Measurements from ENCODE around the gene FAR2.
A peak's percentile ranks its signal among the peaks of the same experiment; 100 is the strongest.
"Not testable (repeated sequence)": the region's sequence is repeated elsewhere in the genome, so short reads cannot be mapped to it uniquely, and the experiment has no call there.

Gene FAR2

GRCh38 chr12:29160230-29160629 lies 11.2 kb downstream of the FAR2 start:
- ChIA-PET POLR2A (no interaction called here), CTCF (no interaction called here)
- DNase-seq (ENCODE audit: low read depth, low spot score) = no peak
- TF ChIP-seq, protein P1, sequence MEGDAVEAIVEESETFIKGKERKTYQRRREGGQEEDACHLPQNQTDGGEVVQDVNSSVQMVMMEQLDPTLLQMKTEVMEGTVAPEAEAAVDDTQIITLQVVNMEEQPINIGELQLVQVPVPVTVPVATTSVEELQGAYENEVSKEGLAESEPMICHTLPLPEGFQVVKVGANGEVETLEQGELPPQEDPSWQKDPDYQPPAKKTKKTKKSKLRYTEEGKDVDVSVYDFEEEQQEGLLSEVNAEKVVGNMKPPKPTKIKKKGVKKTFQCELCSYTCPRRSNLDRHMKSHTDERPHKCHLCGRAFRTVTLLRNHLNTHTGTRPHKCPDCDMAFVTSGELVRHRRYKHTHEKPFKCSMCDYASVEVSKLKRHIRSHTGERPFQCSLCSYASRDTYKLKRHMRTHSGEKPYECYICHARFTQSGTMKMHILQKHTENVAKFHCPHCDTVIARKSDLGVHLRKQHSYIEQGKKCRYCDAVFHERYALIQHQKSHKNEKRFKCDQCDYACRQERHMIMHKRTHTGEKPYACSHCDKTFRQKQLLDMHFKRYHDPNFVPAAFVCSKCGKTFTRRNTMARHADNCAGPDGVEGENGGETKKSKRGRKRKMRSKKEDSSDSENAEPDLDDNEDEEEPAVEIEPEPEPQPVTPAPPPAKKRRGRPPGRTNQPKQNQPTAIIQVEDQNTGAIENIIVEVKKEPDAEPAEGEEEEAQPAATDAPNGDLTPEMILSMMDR (IDR thresholded peaks at IDR 0.05; ENCODE audit: insufficient read depth, low read length, missing control alignments) = no peak
- H3K4me3 ChIP-seq (ENCODE audit: low read depth, low read length) = no peak overlapping the region

DNA sequence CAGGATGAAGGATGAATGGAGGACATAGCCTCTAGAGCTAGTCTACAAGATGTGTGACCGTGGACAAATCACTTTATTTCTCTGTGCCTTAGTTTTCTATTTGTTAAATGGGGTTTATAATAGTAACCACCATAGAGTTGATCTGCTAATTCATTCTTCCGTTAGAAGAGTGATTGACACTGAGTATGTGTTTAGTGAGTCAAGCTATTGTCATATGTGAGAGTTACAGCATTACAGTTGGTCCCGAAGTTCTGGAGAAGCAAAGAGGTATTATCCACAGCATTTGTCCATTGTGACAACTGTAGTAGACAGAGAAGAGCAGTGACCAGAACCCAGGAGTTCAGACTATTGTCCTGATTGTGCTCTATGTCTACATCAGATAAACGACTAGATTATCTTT lies 14.1 kb downstream of the FAR2 start:
- ChIA-PET CTCF (no interaction called here), POLR2A (no interaction called here)
- TF ChIP-seq, protein P1 (IDR thresholded peaks at IDR 0.05; ENCODE audit: insufficient read depth, low read length, missing control alignments) = no peak

GRCh38 chr12:29164477-29165393 lies 15.7 kb downstream of the FAR2 start:
- CTCF ChIA-PET = interaction anchor here (1.0 kb wide), 1 partner anchor 92 kb away, joined by 3 read pairs; no protein-coding TSS in a partner anchor
- POLR2A ChIA-PET = no interaction called here
- no peak overlapping the region for H3K4me3 ChIP-seq (ENCODE audit: low read depth, low read length)
- DNase-seq (ENCODE audit: low read depth, low spot score) = peak; percentile 28
- TF ChIP-seq, protein P1 (IDR thresholded peaks at IDR 0.05; ENCODE audit: insufficient read depth, low read length, missing control alignments) = no peak

More for the DNA sequence above, 14.1 kb downstream of the FAR2 start:
- H3K4me3 ChIP-seq (ENCODE audit: low read depth, low read length) = no peak overlapping the region
- DNase-seq (ENCODE audit: low read depth, low spot score) = no peak

GRCh38 chr12:29167445-29167844 lies 18.4 kb downstream of the FAR2 start:
- no peak overlapping the region for H3K4me3 ChIP-seq (ENCODE audit: low read depth, low read length)
- POLR2A ChIA-PET = no interaction called here
- CTCF ChIA-PET = no interaction called here
- no peak for DNase-seq (ENCODE audit: low read depth, low spot score)
- TF ChIP-seq, protein P1 (IDR thresholded peaks at IDR 0.05; ENCODE audit: insufficient read depth, low read length, missing control alignments) = no peak

GRCh38 chr12:29167988-29168387 lies 18.9 kb downstream of the FAR2 start:
- H3K4me3 ChIP-seq (ENCODE audit: low read depth, low read length) = no peak overlapping the region
- TF ChIP-seq, protein P1 (IDR thresholded peaks at IDR 0.05; ENCODE audit: insufficient read depth, low read length, missing control alignments) = no peak
- CTCF ChIA-PET = no interaction called here
- DNase-seq (ENCODE audit: low read depth, low spot score) = no peak
- POLR2A ChIA-PET = no interaction called here

DNA sequence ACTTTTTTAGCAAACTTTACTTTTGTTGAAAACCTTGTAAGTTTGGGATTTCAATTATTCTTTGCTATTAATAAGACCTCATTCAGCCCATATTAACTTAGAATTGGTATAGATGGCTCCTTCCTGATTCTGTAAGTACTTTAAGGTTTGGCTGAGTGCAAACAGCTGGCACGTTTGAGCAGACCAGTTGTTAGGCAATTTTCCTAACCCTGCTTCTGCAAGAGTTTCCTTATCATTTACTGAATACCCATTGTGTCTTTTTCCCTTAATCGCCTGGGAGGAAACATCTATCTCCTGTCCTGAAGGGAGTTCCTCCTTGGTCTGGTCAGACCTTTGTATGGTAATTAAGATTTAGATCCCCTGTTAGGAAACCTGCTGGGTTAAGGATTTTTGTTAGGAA lies 20.9 kb downstream of the FAR2 start:
- CTCF ChIA-PET = not testable (repeated sequence)

DNA sequence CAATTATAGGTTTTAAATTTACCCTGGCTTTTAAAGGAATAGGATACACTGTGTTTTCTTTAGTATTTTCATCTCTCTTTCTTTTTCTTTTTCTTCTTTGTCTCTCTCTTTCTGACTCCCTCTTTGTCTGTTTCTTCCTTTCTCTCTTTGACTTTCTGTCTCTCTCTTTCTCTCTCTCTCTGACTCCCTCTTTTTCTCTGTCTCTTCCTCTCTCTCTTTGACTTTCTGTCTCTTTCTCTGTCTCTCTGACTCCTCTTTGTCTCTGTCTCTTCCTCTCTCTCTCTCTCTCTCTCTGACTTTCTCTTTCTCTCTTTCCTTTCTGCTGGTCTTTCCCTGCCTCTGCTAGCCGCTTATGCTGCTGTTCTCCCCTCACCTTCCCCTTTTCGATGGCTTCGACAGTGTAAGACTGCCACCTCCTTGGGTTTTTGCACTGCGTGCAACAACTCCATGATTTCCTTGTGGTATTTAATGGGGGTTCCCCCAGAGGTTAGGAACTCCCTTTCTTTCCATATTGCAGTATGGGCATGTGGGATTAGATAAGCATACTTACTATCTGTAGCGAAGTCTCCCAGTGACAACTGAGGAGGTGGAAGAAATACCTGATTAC lies 21.5 kb downstream of the FAR2 start:
- CTCF ChIA-PET; POLR2A ChIA-PET; H3K4me3 ChIP-seq (ENCODE audit: low read depth, low read length); DNase-seq (ENCODE audit: low read depth, low spot score): not testable (repeated sequence)

More for the DNA sequence above, 20.9 kb downstream of the FAR2 start:
- DNase-seq (ENCODE audit: low read depth, low spot score); H3K4me3 ChIP-seq (ENCODE audit: low read depth, low read length); POLR2A ChIA-PET: not testable (repeated sequence)
